Glomerular endothelial cell (primary cell): Measurements from ENCODE around the gene ZNRD2. TPM values are rescaled to one million over a fixed set of nuclear protein-coding genes. Genes with fewer than 3 reads are reported as not detected.

Experiments used
- DNase-seq: peaks from one replicate; pipeline ENCODE4 v3.0.0-alpha.2; 2011; ENCODE audit warnings: low read depth, low spot score; ENCODE audit errors: extremely low read depth
- total RNA-seq: library from RNA; depleted of rRNA; stranded (reverse); fragments of >200 nt; gene quantifications from 2 replicates; pipeline ENCODE4 v1.2.3, GENCODE V29; 2015

Gene ZNRD2
- total RNA-seq, 1 donor from 2014 or later = 66.4 TPM

GRCh38 chr11:65537620-65538231, 32.6 kb upstream of the ZNRD2 start:
- no peak for DNase-seq

GRCh38 chr11:65538232-65538914, 31.9 kb upstream of the ZNRD2 start:
- no peak for DNase-seq

- no peak for DNase-seq
Measured at GRCh38 chr11:65538915-65539743, 31.1 kb upstream of the ZNRD2 start.

GRCh38 chr11:65539744-65540289, 30.5 kb upstream of the ZNRD2 start:
- no peak for DNase-seq

GRCh38 chr11:65540290-65541092, 29.8 kb upstream of the ZNRD2 start:
- DNase-seq = no peak

- DNase-seq = no peak
Measured at GRCh38 chr11:65541093-65541982, 28.9 kb upstream of the ZNRD2 start.

GRCh38 chr11:65542738-65543390, 27.4 kb upstream of the ZNRD2 start:
- no peak for DNase-seq

- no peak for DNase-seq
Measured at GRCh38 chr11:65545853-65546216, 24.4 kb upstream of the ZNRD2 start.

GRCh38 chr11:65546217-65546958, 23.9 kb upstream of the ZNRD2 start:
- no peak for DNase-seq

GRCh38 chr11:65547446-65548125, 22.7 kb upstream of the ZNRD2 start:
- DNase-seq = no peak

GRCh38 chr11:65548395-65548794, 21.9 kb upstream of the ZNRD2 start:
- DNase-seq = no peak

- DNase-seq = no peak
Measured at GRCh38 chr11:65549096-65549495, 21.2 kb upstream of the ZNRD2 start.

- DNase-seq = no peak
Measured at GRCh38 chr11:65551572-65552387, 18.5 kb upstream of the ZNRD2 start.

- no peak for DNase-seq
Measured at GRCh38 chr11:65552388-65552951, 17.8 kb upstream of the ZNRD2 start.

- DNase-seq = no peak
Measured at GRCh38 chr11:65553301-65554001, 16.8 kb upstream of the ZNRD2 start.
